Measurements from ENCODE around the gene CBY1.
A peak's percentile ranks its signal among the peaks of the same experiment; 100 is the strongest.

CBY1 gene

GRCh38 chr22:38696606-38697424 lies 40.4 kb downstream of the CBY1 start:
- Histone ChIP-seq H3K9ac (ENCODE audit: low read length) (no peak overlapping the region), H3K27me3 (ENCODE audit: control insufficient read depth, insufficient read depth, low read length) (no peaks in the 10 kb centered on the region), H3K9me3 (ENCODE audit: control insufficient read depth, low read depth, low read length) (no peaks in the 10 kb centered on the region), H3K36me3 (ENCODE audit: control insufficient read depth, low read depth, low read length) (no peaks in the 10 kb centered on the region), H3K4me1 (ENCODE audit: control insufficient read depth, low read depth, low read length) (peaks cover 11% of the 10 kb centered on the region), H3K4me3 (ENCODE audit: low read length) (no peak overlapping the region), H3K27ac (ENCODE audit: low read length) (no peak overlapping the region)

- no peak overlapping the region for H3K4me3 ChIP-seq (ENCODE audit: low read length)
- peaks cover 13% of the 10 kb centered on the region for H3K4me1 ChIP-seq (ENCODE audit: control insufficient read depth, low read depth, low read length)
- H3K9me3 ChIP-seq (ENCODE audit: control insufficient read depth, low read depth, low read length): no peaks in the 10 kb centered on the region
- H3K9ac ChIP-seq (ENCODE audit: low read length): no peak overlapping the region
- H3K27me3 ChIP-seq (ENCODE audit: control insufficient read depth, insufficient read depth, low read length): no peaks in the 10 kb centered on the region
- H3K27ac ChIP-seq (ENCODE audit: low read length): no peak overlapping the region
- H3K36me3 ChIP-seq (ENCODE audit: control insufficient read depth, low read depth, low read length): no peaks in the 10 kb centered on the region
Observed at GRCh38 chr22:38697425-38698089, 41.1 kb downstream of the CBY1 start.

DNA sequence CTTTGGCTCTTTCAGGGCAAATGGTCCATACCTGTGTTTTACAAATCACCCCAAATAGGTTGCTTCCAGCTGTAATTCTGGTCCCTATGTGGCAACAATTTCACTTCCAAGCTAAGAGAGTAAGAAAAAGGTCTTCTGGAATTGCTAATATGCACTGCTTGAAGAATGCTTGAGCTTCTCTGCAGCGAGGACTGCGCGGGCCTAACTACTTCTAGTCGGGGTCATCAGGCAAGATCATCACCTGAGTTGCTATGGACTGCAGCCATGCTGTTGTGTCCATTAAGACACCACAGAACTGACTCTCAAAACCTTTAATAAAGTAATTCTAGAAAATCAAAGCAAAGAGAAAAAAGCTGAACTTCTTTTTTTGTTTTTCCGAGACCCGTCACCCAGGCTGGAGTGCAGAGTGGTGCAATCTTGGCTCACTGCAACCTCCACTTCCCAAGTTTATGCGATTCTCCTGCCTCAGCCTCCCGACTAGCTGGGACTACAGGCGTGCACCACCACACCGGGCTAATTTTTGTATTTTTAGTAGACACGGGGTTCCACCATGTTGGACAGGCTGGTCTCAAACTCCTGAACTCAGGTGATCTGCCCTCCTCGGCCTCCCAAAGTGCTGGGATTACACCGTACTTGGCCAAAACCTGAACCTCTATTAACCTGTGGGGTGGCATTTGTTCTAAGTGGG lies 42.1 kb downstream of the CBY1 start:
- H3K4me3 ChIP-seq (ENCODE audit: low read length): no peak overlapping the region
- H3K27me3 ChIP-seq (ENCODE audit: control insufficient read depth, insufficient read depth, low read length): no peaks in the 10 kb centered on the region
- no peak overlapping the region for H3K9ac ChIP-seq (ENCODE audit: low read length)
- peaks cover 19% of the 10 kb centered on the region for H3K4me1 ChIP-seq (ENCODE audit: control insufficient read depth, low read depth, low read length)
- no peaks in the 10 kb centered on the region for H3K36me3 ChIP-seq (ENCODE audit: control insufficient read depth, low read depth, low read length)
- H3K9me3 ChIP-seq (ENCODE audit: control insufficient read depth, low read depth, low read length): no peaks in the 10 kb centered on the region
- H3K27ac ChIP-seq (ENCODE audit: low read length): no peak overlapping the region

DNA sequence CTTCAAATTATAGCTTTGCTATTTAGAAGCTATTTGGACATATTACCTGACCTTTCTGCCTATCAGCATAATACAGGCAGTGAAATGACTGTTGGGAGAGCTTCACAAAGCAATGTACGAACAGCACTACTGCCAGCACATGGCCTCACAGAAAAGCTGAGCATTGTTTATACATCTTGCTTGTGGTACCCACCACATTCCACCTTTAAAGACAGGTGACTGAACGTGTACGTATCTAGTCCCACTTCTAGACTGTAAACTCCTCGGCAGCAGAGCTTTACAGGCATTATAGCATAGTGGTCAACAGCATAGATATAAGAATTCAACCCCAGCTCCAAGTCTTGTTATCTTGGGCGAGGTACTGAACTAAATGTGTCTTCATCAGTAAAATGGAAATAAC lies 42.7 kb downstream of the CBY1 start:
- Histone ChIP-seq H3K36me3 (ENCODE audit: control insufficient read depth, low read depth, low read length) (no peaks in the 10 kb centered on the region), H3K27ac (ENCODE audit: low read length) (no peak overlapping the region), H3K4me3 (ENCODE audit: low read length) (peak overlapping the region; percentile 59), H3K4me1 (ENCODE audit: control insufficient read depth, low read depth, low read length) (peaks cover 19% of the 10 kb centered on the region), H3K9me3 (ENCODE audit: control insufficient read depth, low read depth, low read length) (no peaks in the 10 kb centered on the region), H3K9ac (ENCODE audit: low read length) (no peak overlapping the region), H3K27me3 (ENCODE audit: control insufficient read depth, insufficient read depth, low read length) (no peaks in the 10 kb centered on the region)

GRCh38 chr22:38699784-38700183 lies 43.3 kb downstream of the CBY1 start:
- Histone ChIP-seq H3K9me3 (ENCODE audit: control insufficient read depth, low read depth, low read length) (no peaks in the 10 kb centered on the region), H3K27ac (ENCODE audit: low read length) (no peak overlapping the region), H3K4me1 (ENCODE audit: control insufficient read depth, low read depth, low read length) (peaks cover 22% of the 10 kb centered on the region)

DNA sequence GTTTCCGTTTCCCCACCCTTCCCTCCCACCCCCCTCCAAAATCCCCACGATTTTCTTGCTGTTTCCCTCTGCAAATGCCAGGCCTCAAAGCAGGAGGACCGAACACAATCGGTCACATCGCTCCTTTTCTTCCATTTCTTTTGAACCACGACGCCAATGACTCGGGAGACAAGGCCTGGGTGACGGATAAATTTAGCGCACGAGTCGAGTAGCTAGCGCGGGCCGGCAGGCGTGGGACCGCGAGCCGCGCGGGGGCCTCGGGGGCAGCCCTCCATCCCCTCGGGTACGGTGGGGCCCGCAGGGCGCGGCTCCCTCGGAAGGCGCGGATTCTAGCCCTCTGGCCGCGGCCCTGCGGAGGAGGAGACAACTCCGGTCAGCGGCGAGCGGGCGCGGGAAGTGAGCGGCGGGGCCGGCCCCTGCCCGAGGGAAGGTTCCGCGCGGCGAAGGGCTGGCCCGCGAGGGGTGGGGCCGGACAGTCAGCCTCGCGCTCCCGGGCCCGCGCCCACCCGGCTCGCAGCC lies 43.9 kb downstream of the CBY1 start:
- H3K36me3 ChIP-seq (ENCODE audit: control insufficient read depth, low read depth, low read length): no peaks in the 10 kb centered on the region
- H3K27ac ChIP-seq (ENCODE audit: low read length): no peak overlapping the region
- peaks cover 27% of the 10 kb centered on the region for H3K4me1 ChIP-seq (ENCODE audit: control insufficient read depth, low read depth, low read length)
- no peaks in the 10 kb centered on the region for H3K27me3 ChIP-seq (ENCODE audit: control insufficient read depth, insufficient read depth, low read length)
- peak overlapping the region; percentile 74 for H3K9ac ChIP-seq (ENCODE audit: low read length)
- no peaks in the 10 kb centered on the region for H3K9me3 ChIP-seq (ENCODE audit: control insufficient read depth, low read depth, low read length)
- peak overlapping the region; percentile 59 for H3K4me3 ChIP-seq (ENCODE audit: low read length)

More at GRCh38 chr22:38699784-38700183, 43.3 kb downstream of the CBY1 start:
- Histone ChIP-seq H3K4me3 (ENCODE audit: low read length) (peak overlapping the region; percentile 59), H3K9ac (ENCODE audit: low read length) (peak overlapping the region; percentile 74), H3K27me3 (ENCODE audit: control insufficient read depth, insufficient read depth, low read length) (no peaks in the 10 kb centered on the region), H3K36me3 (ENCODE audit: control insufficient read depth, low read depth, low read length) (no peaks in the 10 kb centered on the region)

GRCh38 chr22:38700789-38701628 lies 44.6 kb downstream of the CBY1 start, which contains the start of gene JOSD1:
Gene JOSD1 (minus strand): TSS chr22:38700943. CDS start chr22:38699987, 956 bp downstream.
- peak within 1 kb of the TSS; percentile 59 for H3K4me3 ChIP-seq (ENCODE audit: low read length)
- no peaks in the 10 kb centered on the region for H3K36me3 ChIP-seq (ENCODE audit: control insufficient read depth, low read depth, low read length)
- no peaks in the 10 kb centered on the region for H3K9me3 ChIP-seq (ENCODE audit: control insufficient read depth, low read depth, low read length)
- H3K9ac ChIP-seq (ENCODE audit: low read length): peak within 1 kb of the TSS; percentile 77
- H3K4me1 ChIP-seq (ENCODE audit: control insufficient read depth, low read depth, low read length): peaks cover 27% of the 10 kb centered on the region
- H3K27ac ChIP-seq (ENCODE audit: low read length): no peak within 1 kb of the TSS
- H3K27me3 ChIP-seq (ENCODE audit: control insufficient read depth, insufficient read depth, low read length): no peaks in the 10 kb centered on the region

- no peaks in the 10 kb centered on the region for H3K9me3 ChIP-seq (ENCODE audit: control insufficient read depth, low read depth, low read length)
- peak overlapping the region; percentile 54 for H3K4me3 ChIP-seq (ENCODE audit: low read length)
- peak overlapping the region; percentile 86 for H3K27ac ChIP-seq (ENCODE audit: low read length)
- H3K27me3 ChIP-seq (ENCODE audit: control insufficient read depth, insufficient read depth, low read length): no peaks in the 10 kb centered on the region
- H3K4me1 ChIP-seq (ENCODE audit: control insufficient read depth, low read depth, low read length): peaks cover 31% of the 10 kb centered on the region
- peaks cover 4% of the 10 kb centered on the region for H3K36me3 ChIP-seq (ENCODE audit: control insufficient read depth, low read depth, low read length)
- peak overlapping the region; percentile 66 for H3K9ac ChIP-seq (ENCODE audit: low read length)
Observed at GRCh38 chr22:38704654-38705234, 48.3 kb downstream of the CBY1 start.

DNA sequence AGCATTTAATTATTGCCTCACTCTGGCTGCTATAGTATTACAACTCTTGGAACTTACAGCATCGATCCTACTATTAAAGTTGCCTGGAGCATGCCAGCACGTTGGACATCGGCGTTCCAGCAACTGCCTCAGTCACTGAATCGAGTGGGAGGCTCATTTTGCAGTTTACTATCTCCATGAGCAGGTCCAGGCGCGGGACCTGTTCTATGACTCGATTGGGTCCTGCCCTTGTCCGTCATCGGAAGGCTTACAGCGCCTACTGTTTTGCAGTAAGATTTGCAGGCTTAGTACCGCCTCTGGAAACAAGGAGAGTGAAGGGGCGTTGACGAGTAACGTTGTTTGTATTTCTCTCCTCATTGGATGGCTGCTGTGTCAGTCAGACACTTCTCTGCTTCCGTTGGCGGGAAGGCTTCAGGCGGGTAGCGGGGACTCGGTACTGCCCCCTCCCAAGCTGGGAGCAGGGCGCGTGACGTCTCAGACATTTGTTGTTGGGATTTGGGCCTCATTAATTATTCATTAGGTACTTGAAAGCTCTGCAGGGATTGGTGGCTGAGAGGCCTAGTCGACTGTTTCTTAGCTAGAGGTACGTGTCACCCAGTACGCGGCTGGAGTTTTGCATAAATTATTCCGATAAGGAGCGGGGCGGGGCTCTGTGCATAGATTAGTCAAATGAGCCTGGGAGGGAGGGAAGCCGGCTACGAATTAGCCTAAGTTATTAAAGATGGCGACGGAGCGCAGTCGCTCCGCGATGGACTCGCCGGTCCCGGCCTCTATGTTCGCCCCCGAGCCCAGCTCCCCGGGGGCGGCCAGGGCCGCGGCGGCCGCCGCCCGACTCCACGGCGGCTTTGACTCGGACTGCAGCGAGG lies 49.0 kb downstream of the CBY1 start, which contains the start of gene GTPBP1:
Gene GTPBP1 (plus strand): TSS at position 710 of the 866 bp plus-strand sequence. CDS start 12 bp downstream, at position 722.
- peak within 1 kb of the TSS; percentile 95 for H3K4me3 ChIP-seq (ENCODE audit: low read length)
- peak within 1 kb of the TSS; percentile 86 for H3K27ac ChIP-seq (ENCODE audit: low read length)
- H3K4me1 ChIP-seq (ENCODE audit: control insufficient read depth, low read depth, low read length): peaks cover 29% of the 10 kb centered on the region
- H3K27me3 ChIP-seq (ENCODE audit: control insufficient read depth, insufficient read depth, low read length): no peaks in the 10 kb centered on the region
- H3K36me3 ChIP-seq (ENCODE audit: control insufficient read depth, low read depth, low read length): peaks cover 6% of the 10 kb centered on the region
- H3K9me3 ChIP-seq (ENCODE audit: control insufficient read depth, low read depth, low read length): no peaks in the 10 kb centered on the region
- peak within 1 kb of the TSS; percentile 82 for H3K9ac ChIP-seq (ENCODE audit: low read length)
